DOHH2 (cell line): ENCODE results near the gene SLC16A8.

Source experiments
- CTCF ChIP-seq: fragments of 200-600 bp; sonication (generic); IDR thresholded peaks from one replicate; pipeline ENCODE4 v1.5.1; 2014; ENCODE audit warnings: antibody characterized with exemption, mild to moderate bottlenecking, low read depth, low read length; ENCODE audit not compliant: poor library complexity, severe bottlenecking
- EZH2phosphoT487 ChIP-seq: fragments of 200-600 bp; sonication (generic); IDR thresholded peaks from 2 replicates; pipeline ENCODE4 v1.6.1; 2017; ENCODE audit warnings: borderline replicate concordance, mild to moderate bottlenecking, antibody characterized with exemption, low read length, moderate library complexity, mixed read lengths

- TF ChIP-seq EZH2phosphoT487: no peak
- TF ChIP-seq CTCF: no peak
These were observed 47.5 kb downstream of the SLC16A8 start for GRCh38 chr22:38036392-38037062.
